Hepatocyte (in vitro differentiated cells): ENCODE data around the gene TBKBP1.

Source experiments
- EZH2 ChIP-seq: fragments of 200-600 bp; sonication (generic); IDR thresholded peaks from 2 replicates; pipeline ENCODE4 v1.6.1; 2016; ENCODE audit warnings: antibody characterized with exemption, mild to moderate bottlenecking, borderline replicate concordance
- EZH2phosphoT487 ChIP-seq: fragments of 200-600 bp; sonication (generic); IDR thresholded peaks from one replicate; pipeline ENCODE4 v1.6.1; 2018; ENCODE audit warnings: antibody characterized with exemption, mild to moderate bottlenecking, low read depth, moderate library complexity; ENCODE audit not compliant: unreplicated experiment, severe bottlenecking
- TF ChIP-seq, protein P1 (sequence below): fragments of 200-600 bp; sonication (generic); IDR thresholded peaks from 2 replicates; pipeline ENCODE4 v1.5.1; 2016; ENCODE audit warnings: antibody characterized with exemption, mild to moderate bottlenecking; ENCODE audit not compliant: poor library complexity

DNA sequence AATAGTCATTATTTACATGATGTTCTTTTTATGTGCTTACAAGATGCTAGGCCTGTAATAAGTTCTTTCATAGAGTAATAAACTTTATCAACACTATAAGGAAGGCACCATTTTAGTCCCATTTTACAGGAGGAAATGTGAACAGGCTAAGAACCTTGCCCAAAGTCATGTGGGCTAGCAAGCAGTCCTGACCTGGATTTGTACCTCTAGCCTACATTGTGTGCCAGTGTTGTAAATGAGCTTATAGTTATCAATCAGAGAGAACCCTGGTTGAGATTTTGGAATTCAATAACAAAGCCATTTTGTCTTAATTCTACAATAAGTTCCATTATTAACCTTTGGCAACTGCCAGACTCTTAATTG, 6.7 kb upstream of the TBKBP1 start:
- TF ChIP-seq, protein P1, sequence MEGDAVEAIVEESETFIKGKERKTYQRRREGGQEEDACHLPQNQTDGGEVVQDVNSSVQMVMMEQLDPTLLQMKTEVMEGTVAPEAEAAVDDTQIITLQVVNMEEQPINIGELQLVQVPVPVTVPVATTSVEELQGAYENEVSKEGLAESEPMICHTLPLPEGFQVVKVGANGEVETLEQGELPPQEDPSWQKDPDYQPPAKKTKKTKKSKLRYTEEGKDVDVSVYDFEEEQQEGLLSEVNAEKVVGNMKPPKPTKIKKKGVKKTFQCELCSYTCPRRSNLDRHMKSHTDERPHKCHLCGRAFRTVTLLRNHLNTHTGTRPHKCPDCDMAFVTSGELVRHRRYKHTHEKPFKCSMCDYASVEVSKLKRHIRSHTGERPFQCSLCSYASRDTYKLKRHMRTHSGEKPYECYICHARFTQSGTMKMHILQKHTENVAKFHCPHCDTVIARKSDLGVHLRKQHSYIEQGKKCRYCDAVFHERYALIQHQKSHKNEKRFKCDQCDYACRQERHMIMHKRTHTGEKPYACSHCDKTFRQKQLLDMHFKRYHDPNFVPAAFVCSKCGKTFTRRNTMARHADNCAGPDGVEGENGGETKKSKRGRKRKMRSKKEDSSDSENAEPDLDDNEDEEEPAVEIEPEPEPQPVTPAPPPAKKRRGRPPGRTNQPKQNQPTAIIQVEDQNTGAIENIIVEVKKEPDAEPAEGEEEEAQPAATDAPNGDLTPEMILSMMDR = no peak
- no peak for TF ChIP-seq EZH2
- TF ChIP-seq EZH2phosphoT487 = no peak
